Activated naive CD8-positive, alpha-beta T cell treated with anti-CD3 and anti-CD28 coated beads, Interleukin-2, amount 10 ng/mL, durations not matched to agents 7 days and 5 days (primary cell): ENCODE results near the gene ANAPC15. TPM values are rescaled to one million over a fixed set of nuclear protein-coding genes. Genes with fewer than 3 reads are reported as not detected.

ENCODE experiments used
- microRNA-seq: library from miRNA; unstranded; fragments of <30 nt; microRNA quantifications from one replicate; pipeline ENCODE4 v1.2.0, GENCODE V29; 2022
- total RNA-seq, 2 experiments: library from RNA; stranded (reverse); gene quantifications; one replicate each; pipeline ENCODE4 v1.2.3, GENCODE V29; 2021

Gene ANAPC15
- total RNA-seq, 2 experiments from 2014 or later: 49.0 to 52.5 TPM

Small RNAs within 50 kb of the gene (microRNA-seq; reads per million reads assigned to microRNA genes)
- gene MIR3165: not detected

Other genes starting within 250 kb of the ANAPC15 start
- not detected for gene DEFB131B, start 234.2 kb downstream of the ANAPC15 start, total RNA-seq
- 10 to 100 TPM; 20.1 to 21.1 TPM for gene XNDC1N, start 184.1 kb downstream of the ANAPC15 start, total RNA-seq
- gene RNF121, start 183.6 kb downstream of the ANAPC15 start, total RNA-seq: 10 to 100 TPM; 29.9 to 32.8 TPM
- 10 to 100 TPM; 21.2 to 22.9 TPM for gene IL18BP, start 113.8 kb downstream of the ANAPC15 start, total RNA-seq
- 100 to 1,000 TPM; 262 to 263 TPM for gene NUMA1, start 32.2 kb downstream of the ANAPC15 start, total RNA-seq
- gene LRRC51, start 31.8 kb downstream of the ANAPC15 start, total RNA-seq: 1 to 10 TPM; 4.3 to 5.1 TPM
- gene LAMTOR1, start 9.4 kb downstream of the ANAPC15 start, total RNA-seq: 10 to 100 TPM; 65.6 to 70.5 TPM
- not detected for gene TOMT, start 6.8 kb downstream of the ANAPC15 start, total RNA-seq
- gene FOLR3, start 23.0 kb upstream of the ANAPC15 start, total RNA-seq: not detected
- gene FOLR1, start 79.4 kb upstream of the ANAPC15 start, total RNA-seq: not detected
- gene FOLR2, start 104.1 kb upstream of the ANAPC15 start, total RNA-seq: under 1 TPM in 1 of 2 experiments, not detected in 1; 0.33 TPM
- 100 to 1,000 TPM; 166 to 171 TPM for gene INPPL1, start 112.1 kb upstream of the ANAPC15 start, total RNA-seq
- gene PHOX2A, start 131.5 kb upstream of the ANAPC15 start, total RNA-seq: not detected